ENCODE results near the gene NAIP.
"Not testable (repeated sequence)": the region's sequence is repeated elsewhere in the genome, so short reads cannot be mapped to it uniquely, and the experiment has no call there.

The NAIP gene

GRCh38 chr5:70925211-70925562 lies 100.0 kb downstream of the NAIP start:
- DNase-seq (ENCODE audit: low read depth, low spot score): not testable (repeated sequence)
